ENCODE results near the gene EEF2KMT.

DNA sequence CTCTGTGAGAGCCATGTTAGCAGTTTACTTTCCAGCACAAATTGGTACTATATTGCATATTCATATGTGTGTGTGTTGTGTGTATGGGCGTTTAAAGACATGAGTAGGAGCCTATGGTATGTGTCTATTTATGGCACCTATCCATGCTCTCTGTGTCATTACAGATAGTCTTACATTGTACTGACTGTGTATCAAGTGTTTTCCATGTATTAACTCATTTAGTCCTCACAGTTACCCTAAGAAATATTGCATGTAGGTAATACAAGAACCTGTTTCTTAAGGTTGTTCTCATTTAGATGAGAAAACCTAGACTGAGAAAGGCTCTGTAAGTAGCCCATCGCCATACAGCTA is 24.3 kb downstream of the EEF2KMT start:
- TF ChIP-seq, protein P1, sequence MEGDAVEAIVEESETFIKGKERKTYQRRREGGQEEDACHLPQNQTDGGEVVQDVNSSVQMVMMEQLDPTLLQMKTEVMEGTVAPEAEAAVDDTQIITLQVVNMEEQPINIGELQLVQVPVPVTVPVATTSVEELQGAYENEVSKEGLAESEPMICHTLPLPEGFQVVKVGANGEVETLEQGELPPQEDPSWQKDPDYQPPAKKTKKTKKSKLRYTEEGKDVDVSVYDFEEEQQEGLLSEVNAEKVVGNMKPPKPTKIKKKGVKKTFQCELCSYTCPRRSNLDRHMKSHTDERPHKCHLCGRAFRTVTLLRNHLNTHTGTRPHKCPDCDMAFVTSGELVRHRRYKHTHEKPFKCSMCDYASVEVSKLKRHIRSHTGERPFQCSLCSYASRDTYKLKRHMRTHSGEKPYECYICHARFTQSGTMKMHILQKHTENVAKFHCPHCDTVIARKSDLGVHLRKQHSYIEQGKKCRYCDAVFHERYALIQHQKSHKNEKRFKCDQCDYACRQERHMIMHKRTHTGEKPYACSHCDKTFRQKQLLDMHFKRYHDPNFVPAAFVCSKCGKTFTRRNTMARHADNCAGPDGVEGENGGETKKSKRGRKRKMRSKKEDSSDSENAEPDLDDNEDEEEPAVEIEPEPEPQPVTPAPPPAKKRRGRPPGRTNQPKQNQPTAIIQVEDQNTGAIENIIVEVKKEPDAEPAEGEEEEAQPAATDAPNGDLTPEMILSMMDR (IDR thresholded peaks at IDR 0.05), result no peak
- no peak for TF ChIP-seq POLR2A (IDR thresholded peaks at IDR 0.05)

Data from upper lobe of left lung (tissue), 4 donors.